ENCODE results near the gene PCDHGA9.
"Not testable (repeated sequence)": the region's sequence is repeated elsewhere in the genome, so short reads cannot be mapped to it uniquely, and the experiment has no call there.

PCDHGA9 gene

DNA sequence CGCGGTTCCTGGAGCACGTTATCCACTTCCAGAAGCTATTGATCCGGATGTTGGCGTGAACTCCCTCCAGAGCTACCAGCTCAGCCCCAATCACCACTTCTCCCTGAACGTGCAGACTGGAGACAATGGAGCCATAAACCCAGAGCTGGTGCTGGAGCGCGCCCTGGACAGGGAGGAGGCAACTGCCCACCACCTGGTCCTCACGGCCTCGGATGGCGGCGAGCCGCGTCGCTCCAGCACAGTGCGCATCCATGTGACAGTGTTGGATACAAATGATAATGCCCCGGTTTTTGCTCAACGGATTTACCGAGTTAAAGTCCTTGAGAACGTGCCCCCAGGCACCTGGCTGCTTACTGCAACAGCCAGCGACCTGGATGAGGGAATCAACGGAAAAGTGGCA lies 809 bp downstream of the PCDHGA9 start:
- Histone ChIP-seq H4K20me1 (ENCODE audit: control insufficient read depth, insufficient read depth, low read depth, low read length) (no peaks in the 10 kb centered on the region), H3K4me2 (ENCODE audit: low read length) (no peak overlapping the region), H3K79me2 (ENCODE audit: control insufficient read depth, low read length) (peaks cover 16% of the 10 kb centered on the region), H3K36me3 (ENCODE audit: control insufficient read depth, low read length) (peaks cover 40% of the 10 kb centered on the region), H3K9me2 (replicated peaks; ENCODE audit: control insufficient read depth, low read length) (no peaks in the 10 kb centered on the region), H3K4me1 (ENCODE audit: control insufficient read depth, low read length) (no peaks in the 10 kb centered on the region), H3K27ac (ENCODE audit: low read depth, low read length) (no peak overlapping the region), H3K9me3 (ENCODE audit: control insufficient read depth, insufficient read depth, low read length) (peaks cover 33% of the 10 kb centered on the region), H3F3A (ENCODE audit: control insufficient read depth, insufficient read depth) (no peaks in the 10 kb centered on the region; the same call in 1 of the 2 replicates), H3K27me3 (ENCODE audit: control insufficient read depth, low read length) (no peaks in the 10 kb centered on the region), H3K4me3 (ENCODE audit: low read length) (no peak overlapping the region)
- TF ChIP-seq, protein P1, sequence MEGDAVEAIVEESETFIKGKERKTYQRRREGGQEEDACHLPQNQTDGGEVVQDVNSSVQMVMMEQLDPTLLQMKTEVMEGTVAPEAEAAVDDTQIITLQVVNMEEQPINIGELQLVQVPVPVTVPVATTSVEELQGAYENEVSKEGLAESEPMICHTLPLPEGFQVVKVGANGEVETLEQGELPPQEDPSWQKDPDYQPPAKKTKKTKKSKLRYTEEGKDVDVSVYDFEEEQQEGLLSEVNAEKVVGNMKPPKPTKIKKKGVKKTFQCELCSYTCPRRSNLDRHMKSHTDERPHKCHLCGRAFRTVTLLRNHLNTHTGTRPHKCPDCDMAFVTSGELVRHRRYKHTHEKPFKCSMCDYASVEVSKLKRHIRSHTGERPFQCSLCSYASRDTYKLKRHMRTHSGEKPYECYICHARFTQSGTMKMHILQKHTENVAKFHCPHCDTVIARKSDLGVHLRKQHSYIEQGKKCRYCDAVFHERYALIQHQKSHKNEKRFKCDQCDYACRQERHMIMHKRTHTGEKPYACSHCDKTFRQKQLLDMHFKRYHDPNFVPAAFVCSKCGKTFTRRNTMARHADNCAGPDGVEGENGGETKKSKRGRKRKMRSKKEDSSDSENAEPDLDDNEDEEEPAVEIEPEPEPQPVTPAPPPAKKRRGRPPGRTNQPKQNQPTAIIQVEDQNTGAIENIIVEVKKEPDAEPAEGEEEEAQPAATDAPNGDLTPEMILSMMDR (IDR thresholded peaks at IDR 0.05; ENCODE audit: low read depth, low read length, poor library complexity, severe bottlenecking), result no peak
- no peak for TF ChIP-seq EZH2phosphoT487 (IDR thresholded peaks at IDR 0.05; ENCODE audit: borderline replicate concordance, low read length)

DNA sequence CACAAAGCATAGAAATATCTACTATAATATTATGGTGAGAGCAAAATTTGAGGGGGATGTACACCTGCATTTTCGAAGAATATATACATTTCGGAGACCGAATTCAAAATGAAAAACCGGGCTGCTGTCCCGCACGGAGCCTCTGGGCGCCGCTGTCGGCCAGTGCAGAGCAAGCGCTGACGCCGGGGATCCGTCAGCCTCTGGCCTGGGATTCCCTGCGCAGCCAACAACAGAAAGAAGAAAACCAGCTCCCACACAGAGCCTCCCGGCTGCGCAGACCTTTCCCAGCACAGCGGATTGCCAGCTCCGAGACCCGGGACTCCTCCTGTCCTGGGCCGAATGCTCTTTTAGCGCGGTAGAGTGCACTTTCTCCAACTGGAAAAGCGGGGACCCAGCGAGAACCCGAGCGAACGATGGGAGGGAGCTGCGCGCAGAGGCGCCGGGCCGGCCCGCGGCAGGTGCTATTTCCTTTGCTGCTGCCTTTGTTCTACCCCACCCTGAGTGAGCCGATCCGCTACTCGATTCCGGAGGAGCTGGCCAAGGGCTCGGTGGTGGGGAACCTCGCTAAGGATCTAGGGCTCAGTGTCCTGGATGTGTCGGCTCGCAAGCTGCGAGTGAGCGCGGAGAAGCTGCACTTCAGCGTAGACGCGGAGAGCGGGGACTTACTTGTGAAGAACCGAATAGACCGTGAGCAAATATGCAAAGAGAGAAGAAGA lies 5.4 kb downstream of the PCDHGA9 start, which contains the start of gene PCDHGB6:
PCDHGB6 (plus strand) TSS at position 232 of the 716 bp plus-strand sequence; CDS start at position 414, 182 bp downstream.
- H3K4me3 ChIP-seq (ENCODE audit: low read length); H3K9me2 ChIP-seq (replicated peaks; ENCODE audit: control insufficient read depth, low read length); H3K79me2 ChIP-seq (ENCODE audit: control insufficient read depth, low read length): not testable (repeated sequence)

DNA sequence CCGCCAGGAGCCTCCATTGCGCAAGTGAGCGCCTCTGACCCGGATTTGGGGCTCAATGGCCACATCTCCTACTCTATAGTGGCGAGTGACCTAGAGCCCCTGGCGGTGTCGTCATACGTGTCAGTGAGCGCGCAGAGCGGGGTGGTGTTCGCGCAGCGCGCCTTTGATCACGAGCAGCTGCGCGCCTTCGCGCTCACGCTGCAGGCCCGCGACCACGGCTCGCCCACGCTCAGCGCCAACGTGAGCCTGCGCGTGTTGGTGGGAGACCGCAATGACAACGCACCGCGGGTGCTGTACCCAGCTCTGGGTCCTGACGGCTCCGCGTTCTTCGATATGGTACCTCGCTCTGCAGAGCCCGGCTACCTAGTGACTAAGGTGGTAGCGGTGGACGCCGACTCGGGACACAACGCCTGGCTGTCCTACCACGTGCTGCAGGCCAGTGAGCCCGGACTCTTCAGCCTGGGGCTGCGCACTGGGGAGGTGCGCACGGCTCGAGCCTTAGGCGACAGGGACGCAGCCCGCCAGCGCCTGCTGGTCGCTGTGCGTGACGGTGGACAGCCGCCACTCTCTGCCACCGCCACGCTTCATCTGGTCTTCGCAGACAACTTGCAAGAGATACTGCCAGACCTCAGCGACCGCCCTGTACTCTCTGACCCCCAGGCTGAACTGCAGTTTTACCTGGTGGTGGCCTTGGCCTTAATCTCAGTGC lies 7.2 kb downstream of the PCDHGA9 start:
- TF ChIP-seq, protein P1 (IDR thresholded peaks at IDR 0.05; ENCODE audit: low read depth, low read length, poor library complexity, severe bottlenecking), result no peak
- no peak for TF ChIP-seq EZH2phosphoT487 (IDR thresholded peaks at IDR 0.05; ENCODE audit: borderline replicate concordance, low read length)
- Histone ChIP-seq H3F3A (ENCODE audit: control insufficient read depth, insufficient read depth) (no peaks in the 10 kb centered on the region), H3K4me3 (ENCODE audit: low read length) (no peak overlapping the region), H4K20me1 (ENCODE audit: control insufficient read depth, insufficient read depth, low read depth, low read length) (no peaks in the 10 kb centered on the region), H3K27ac (ENCODE audit: low read depth, low read length) (no peak overlapping the region), H3K36me3 (ENCODE audit: control insufficient read depth, low read length) (peaks cover 21% of the 10 kb centered on the region), H3K27me3 (ENCODE audit: control insufficient read depth, low read length) (no peaks in the 10 kb centered on the region), H3K4me2 (ENCODE audit: low read length) (no peak overlapping the region), H3K4me1 (ENCODE audit: control insufficient read depth, low read length) (no peaks in the 10 kb centered on the region), H3K9me2 (replicated peaks; ENCODE audit: control insufficient read depth, low read length) (no peaks in the 10 kb centered on the region), H3K9me3 (ENCODE audit: control insufficient read depth, insufficient read depth, low read length) (peaks cover 14% of the 10 kb centered on the region; the same call in 1 of the 2 replicates), H3K79me2 (ENCODE audit: control insufficient read depth, low read length) (no peaks in the 10 kb centered on the region)

More for the DNA sequence above, 5.4 kb downstream of the PCDHGA9 start, which contains the start of gene PCDHGB6:
- H3K36me3 ChIP-seq (ENCODE audit: control insufficient read depth, low read length); H3K4me2 ChIP-seq (ENCODE audit: low read length); H3K4me1 ChIP-seq (ENCODE audit: control insufficient read depth, low read length); H4K20me1 ChIP-seq (ENCODE audit: control insufficient read depth, insufficient read depth, low read depth, low read length); H3K9me3 ChIP-seq (ENCODE audit: control insufficient read depth, insufficient read depth, low read length); H3K27ac ChIP-seq (ENCODE audit: low read depth, low read length); H3K27me3 ChIP-seq (ENCODE audit: control insufficient read depth, low read length); H3F3A ChIP-seq (ENCODE audit: control insufficient read depth, insufficient read depth): not testable (repeated sequence)

DNA sequence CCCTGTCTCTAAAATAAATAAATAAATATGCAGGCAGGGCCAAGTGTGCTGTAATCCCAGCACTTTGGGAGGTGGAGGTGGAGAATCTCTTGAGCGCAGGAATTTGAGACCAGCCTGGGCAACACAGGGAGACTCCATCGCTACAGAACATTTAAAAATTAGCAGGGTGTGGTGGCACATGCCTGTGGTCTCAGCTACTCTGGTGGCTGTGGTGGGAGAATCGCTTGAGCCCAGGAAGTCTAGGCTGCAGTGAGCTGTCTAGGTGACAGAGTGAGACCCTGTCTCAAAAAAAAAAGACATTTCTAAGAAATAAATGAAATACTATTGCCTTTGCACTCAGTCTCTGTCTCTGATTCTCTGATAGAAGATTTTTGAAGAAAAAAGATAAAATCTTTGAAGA lies 9.0 kb downstream of the PCDHGA9 start:
- TF ChIP-seq, protein P1 (IDR thresholded peaks at IDR 0.05; ENCODE audit: low read depth, low read length, poor library complexity, severe bottlenecking), result no peak
- no peak for TF ChIP-seq EZH2phosphoT487 (IDR thresholded peaks at IDR 0.05; ENCODE audit: borderline replicate concordance, low read length)
- Histone ChIP-seq H3K79me2 (ENCODE audit: control insufficient read depth, low read length) (no peaks in the 10 kb centered on the region), H3K27ac (ENCODE audit: low read depth, low read length) (no peak overlapping the region), H3K4me3 (ENCODE audit: low read length) (no peak overlapping the region), H3K9me3 (ENCODE audit: control insufficient read depth, insufficient read depth, low read length) (peaks cover 14% of the 10 kb centered on the region; the same call in 1 of the 2 replicates), H3K4me1 (ENCODE audit: control insufficient read depth, low read length) (no peaks in the 10 kb centered on the region), H3K27me3 (ENCODE audit: control insufficient read depth, low read length) (no peaks in the 10 kb centered on the region), H3K9me2 (replicated peaks; ENCODE audit: control insufficient read depth, low read length) (no peaks in the 10 kb centered on the region), H4K20me1 (ENCODE audit: control insufficient read depth, insufficient read depth, low read depth, low read length) (no peaks in the 10 kb centered on the region), H3K4me2 (ENCODE audit: low read length) (no peak overlapping the region), H3F3A (ENCODE audit: control insufficient read depth, insufficient read depth) (no peaks in the 10 kb centered on the region), H3K36me3 (ENCODE audit: control insufficient read depth, low read length) (peaks cover 18% of the 10 kb centered on the region)
